Stimulated activated naive CD8-positive, alpha-beta T cell treated with anti-CD3 and anti-CD28 coated beads, Interleukin-15, Interleukin-2, amounts not matched to agents 100 ng/mL and 50 ng/mL, for 24 hours (primary cell): ENCODE results near the gene PCLO.
"Not testable (repeated sequence)": the region's sequence is repeated elsewhere in the genome, so short reads cannot be mapped to it uniquely, and the experiment has no call there.

ENCODE experiments used
- H3K27ac Mint-ChIP-seq: one replicate; pipeline ENCODE4 v1.8.0; 2021; ENCODE audit warnings: mild to moderate bottlenecking, mixed read lengths
- H3K27me3 Mint-ChIP-seq: one replicate; pipeline ENCODE4 v1.8.0; 2021; ENCODE audit warnings: mixed read lengths
- H3K36me3 Mint-ChIP-seq: one replicate; pipeline ENCODE4 v1.8.0; 2021; ENCODE audit warnings: low read depth, mixed read lengths
- H3K4me1 Mint-ChIP-seq: one replicate; pipeline ENCODE4 v1.8.0; 2021; ENCODE audit warnings: low read depth, mixed read lengths
- H3K4me3 Mint-ChIP-seq: one replicate; pipeline ENCODE4 v1.8.0; 2021; ENCODE audit warnings: mild to moderate bottlenecking, mixed read lengths
- H3K9me3 Mint-ChIP-seq: one replicate; pipeline ENCODE4 v1.8.0; 2021; ENCODE audit warnings: mixed read lengths

The PCLO gene

GRCh38 chr7:83038787-83039186, 123.9 kb downstream of the PCLO start:
- no peak overlapping the region for H3K4me3 Mint-ChIP-seq
- no peaks in the 10 kb centered on the region for H3K36me3 Mint-ChIP-seq

GRCh38 chr7:83036721-83037380, 125.8 kb downstream of the PCLO start:
- peaks cover 5% of the 10 kb centered on the region for H3K9me3 Mint-ChIP-seq
- H3K27me3 Mint-ChIP-seq: no peaks in the 10 kb centered on the region
- H3K27ac Mint-ChIP-seq: no peak overlapping the region
- no peaks in the 10 kb centered on the region for H3K4me1 Mint-ChIP-seq
- H3K4me3 Mint-ChIP-seq: no peak overlapping the region
- no peaks in the 10 kb centered on the region for H3K36me3 Mint-ChIP-seq

More at GRCh38 chr7:83038787-83039186, 123.9 kb downstream of the PCLO start:
- Mint-ChIP-seq H3K27me3 (no peaks in the 10 kb centered on the region), H3K4me1 (no peaks in the 10 kb centered on the region), H3K27ac (no peak overlapping the region), H3K9me3 (no peaks in the 10 kb centered on the region)

- Mint-ChIP-seq H3K4me3 (no peak overlapping the region), H3K27ac (no peak overlapping the region), H3K36me3 (no peaks in the 10 kb centered on the region), H3K27me3 (no peaks in the 10 kb centered on the region), H3K9me3 (peaks cover 5% of the 10 kb centered on the region), H3K4me1 (no peaks in the 10 kb centered on the region)
Observed at GRCh38 chr7:83036130-83036529, 126.6 kb downstream of the PCLO start.

GRCh38 chr7:83032195-83032594, 130.5 kb downstream of the PCLO start:
- H3K4me1 Mint-ChIP-seq: no peaks in the 10 kb centered on the region
- H3K9me3 Mint-ChIP-seq: peaks cover 5% of the 10 kb centered on the region
- H3K36me3 Mint-ChIP-seq: no peaks in the 10 kb centered on the region
- no peaks in the 10 kb centered on the region for H3K27me3 Mint-ChIP-seq
- no peak overlapping the region for H3K4me3 Mint-ChIP-seq
- H3K27ac Mint-ChIP-seq: no peak overlapping the region

GRCh38 chr7:83023817-83024665, 138.6 kb downstream of the PCLO start:
- H3K36me3 Mint-ChIP-seq, H3K4me1 Mint-ChIP-seq, H3K9me3 Mint-ChIP-seq, H3K27ac Mint-ChIP-seq, H3K4me3 Mint-ChIP-seq, H3K27me3 Mint-ChIP-seq: not testable (repeated sequence)

GRCh38 chr7:83021032-83021431, 141.7 kb downstream of the PCLO start:
- Mint-ChIP-seq H3K4me3 (no peak overlapping the region), H3K27me3 (no peaks in the 10 kb centered on the region), H3K27ac (no peak overlapping the region), H3K4me1 (no peaks in the 10 kb centered on the region), H3K36me3 (no peaks in the 10 kb centered on the region), H3K9me3 (peaks cover 8% of the 10 kb centered on the region)

DNA sequence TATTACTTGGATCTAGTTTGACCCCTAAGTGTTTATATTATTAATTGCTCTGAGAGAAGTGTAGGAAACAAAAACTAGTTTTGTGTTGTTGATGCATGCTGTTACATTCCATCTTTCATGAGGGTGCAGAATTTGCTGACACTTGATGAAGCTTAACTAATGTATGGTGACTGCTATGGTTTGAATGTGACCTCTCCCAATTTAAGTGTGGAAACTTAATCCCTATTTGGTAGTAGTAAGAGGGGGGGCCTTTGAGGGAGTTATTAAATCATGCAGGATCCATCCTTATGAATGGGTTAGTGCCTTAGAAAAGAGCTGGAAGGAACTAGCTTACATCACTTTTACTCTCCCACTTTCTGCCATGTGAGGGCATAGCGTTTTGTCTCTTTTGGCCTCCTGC, 142.5 kb downstream of the PCLO start:
- H3K4me3 Mint-ChIP-seq: no peak overlapping the region
- no peaks in the 10 kb centered on the region for H3K27me3 Mint-ChIP-seq
- H3K9me3 Mint-ChIP-seq: peaks cover 8% of the 10 kb centered on the region
- H3K27ac Mint-ChIP-seq: no peak overlapping the region
- no peaks in the 10 kb centered on the region for H3K36me3 Mint-ChIP-seq
- H3K4me1 Mint-ChIP-seq: no peaks in the 10 kb centered on the region

DNA sequence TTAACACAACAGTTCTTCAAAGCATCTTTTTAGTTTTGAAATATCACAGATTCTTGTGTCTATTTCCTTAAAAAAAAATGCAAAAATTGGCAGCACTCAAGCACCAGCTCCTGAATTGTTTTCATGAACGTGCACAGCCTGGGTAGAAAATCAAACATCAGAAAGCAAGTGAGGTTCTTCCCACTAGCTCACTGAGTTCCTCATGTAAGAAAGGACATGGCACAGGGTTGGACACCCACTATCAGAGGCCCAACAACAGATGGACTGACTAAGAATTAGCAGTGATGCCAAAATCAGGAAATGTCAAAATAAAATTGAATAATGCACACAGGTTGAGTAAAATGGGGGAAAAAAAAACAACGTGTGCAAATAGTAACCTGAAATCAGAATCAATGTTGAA, 146.8 kb downstream of the PCLO start:
- Mint-ChIP-seq H3K27me3 (no peaks in the 10 kb centered on the region), H3K4me3 (no peak overlapping the region), H3K9me3 (peaks cover 4% of the 10 kb centered on the region), H3K36me3 (no peaks in the 10 kb centered on the region), H3K27ac (no peak overlapping the region), H3K4me1 (no peaks in the 10 kb centered on the region)

DNA sequence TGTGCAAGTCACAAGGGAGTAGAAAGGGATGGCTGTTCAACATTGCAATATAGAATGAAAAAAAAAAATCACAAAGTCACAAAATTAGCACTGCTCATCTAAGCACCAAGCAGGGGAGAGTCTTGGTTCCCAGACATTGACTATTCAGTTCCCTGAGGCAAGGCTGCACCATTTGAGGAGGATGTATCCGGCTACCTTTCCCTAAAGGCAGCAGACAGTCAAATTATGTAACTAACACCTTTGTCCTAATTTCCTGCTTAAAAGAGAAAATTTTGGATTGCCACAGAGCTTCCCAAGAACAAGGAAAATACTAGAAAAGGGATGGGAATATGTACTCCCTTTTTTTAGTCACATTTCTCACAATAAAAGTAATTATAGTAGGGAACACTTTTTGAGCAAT, 148.1 kb downstream of the PCLO start:
- Mint-ChIP-seq H3K9me3 (no peaks in the 10 kb centered on the region), H3K27me3 (no peaks in the 10 kb centered on the region), H3K27ac (no peak overlapping the region), H3K4me1 (no peaks in the 10 kb centered on the region), H3K36me3 (no peaks in the 10 kb centered on the region), H3K4me3 (no peak overlapping the region)

GRCh38 chr7:83011954-83012353, 150.7 kb downstream of the PCLO start:
- Mint-ChIP-seq H3K27me3 (no peaks in the 10 kb centered on the region), H3K9me3 (no peaks in the 10 kb centered on the region), H3K4me3 (no peak overlapping the region), H3K36me3 (no peaks in the 10 kb centered on the region), H3K27ac (no peak overlapping the region), H3K4me1 (no peaks in the 10 kb centered on the region)

- Mint-ChIP-seq H3K4me3 (no peak overlapping the region), H3K9me3 (peaks cover 9% of the 10 kb centered on the region), H3K4me1 (no peaks in the 10 kb centered on the region), H3K27ac (no peak overlapping the region), H3K27me3 (no peaks in the 10 kb centered on the region), H3K36me3 (no peaks in the 10 kb centered on the region)
Observed at GRCh38 chr7:83005410-83005809, 157.3 kb downstream of the PCLO start.

DNA sequence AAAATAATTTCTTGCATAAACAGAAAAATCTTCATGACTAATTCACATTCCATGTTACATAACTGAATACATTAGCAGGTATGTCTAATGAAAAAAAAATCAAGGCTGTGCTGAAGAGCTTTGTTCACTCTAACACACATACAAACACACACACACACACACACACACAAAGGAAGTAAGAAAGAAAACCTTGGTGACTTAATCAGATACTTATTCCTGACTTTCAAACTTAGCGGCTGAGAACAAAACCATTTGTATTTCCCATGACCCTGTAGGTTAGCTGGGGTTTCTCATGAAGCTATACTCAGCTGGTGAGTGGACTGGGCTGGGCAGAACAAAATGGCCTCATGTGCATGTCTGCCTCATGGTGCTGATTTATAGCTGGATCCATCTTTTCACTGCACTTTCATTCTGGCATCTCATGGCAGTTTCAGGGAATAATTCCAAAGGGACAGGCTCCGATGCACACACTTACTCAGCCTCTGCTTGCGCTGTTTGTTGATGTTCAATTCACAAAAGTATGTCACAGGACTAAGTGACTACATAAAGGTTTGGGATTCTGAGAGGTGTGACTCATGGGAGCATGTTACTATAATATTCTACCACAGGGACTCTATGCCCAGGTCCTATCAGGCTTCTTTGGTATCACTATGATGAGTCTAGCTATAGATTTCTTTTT, 161.2 kb downstream of the PCLO start:
- no peaks in the 10 kb centered on the region for H3K36me3 Mint-ChIP-seq
- H3K27ac Mint-ChIP-seq: no peak overlapping the region
- no peaks in the 10 kb centered on the region for H3K4me1 Mint-ChIP-seq
- no peak overlapping the region for H3K4me3 Mint-ChIP-seq
- H3K9me3 Mint-ChIP-seq: peaks cover 13% of the 10 kb centered on the region
- H3K27me3 Mint-ChIP-seq: no peaks in the 10 kb centered on the region

DNA sequence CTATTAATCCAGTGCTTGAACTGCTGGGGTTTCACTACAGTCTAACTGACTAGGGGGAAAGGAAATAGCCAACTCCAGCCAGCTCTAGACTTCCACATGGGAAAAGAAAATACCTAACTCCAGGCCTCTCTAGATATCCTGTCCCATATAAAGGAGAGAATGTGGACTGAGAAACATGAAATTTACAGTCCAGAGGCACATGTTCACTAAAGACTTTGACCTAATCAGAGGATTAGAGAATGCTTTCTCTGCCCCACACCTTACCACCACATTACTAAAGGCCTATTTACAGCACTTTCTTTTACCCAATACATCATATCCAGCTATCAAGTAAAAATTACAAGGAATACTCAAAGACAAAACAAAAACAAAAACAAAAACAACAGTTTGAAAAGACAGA, 164.2 kb downstream of the PCLO start:
- H3K4me1 Mint-ChIP-seq: no peaks in the 10 kb centered on the region
- H3K27me3 Mint-ChIP-seq: no peaks in the 10 kb centered on the region
- peaks cover 10% of the 10 kb centered on the region for H3K9me3 Mint-ChIP-seq
- H3K4me3 Mint-ChIP-seq: no peak overlapping the region
- H3K27ac Mint-ChIP-seq: no peak overlapping the region
- H3K36me3 Mint-ChIP-seq: no peaks in the 10 kb centered on the region

DNA sequence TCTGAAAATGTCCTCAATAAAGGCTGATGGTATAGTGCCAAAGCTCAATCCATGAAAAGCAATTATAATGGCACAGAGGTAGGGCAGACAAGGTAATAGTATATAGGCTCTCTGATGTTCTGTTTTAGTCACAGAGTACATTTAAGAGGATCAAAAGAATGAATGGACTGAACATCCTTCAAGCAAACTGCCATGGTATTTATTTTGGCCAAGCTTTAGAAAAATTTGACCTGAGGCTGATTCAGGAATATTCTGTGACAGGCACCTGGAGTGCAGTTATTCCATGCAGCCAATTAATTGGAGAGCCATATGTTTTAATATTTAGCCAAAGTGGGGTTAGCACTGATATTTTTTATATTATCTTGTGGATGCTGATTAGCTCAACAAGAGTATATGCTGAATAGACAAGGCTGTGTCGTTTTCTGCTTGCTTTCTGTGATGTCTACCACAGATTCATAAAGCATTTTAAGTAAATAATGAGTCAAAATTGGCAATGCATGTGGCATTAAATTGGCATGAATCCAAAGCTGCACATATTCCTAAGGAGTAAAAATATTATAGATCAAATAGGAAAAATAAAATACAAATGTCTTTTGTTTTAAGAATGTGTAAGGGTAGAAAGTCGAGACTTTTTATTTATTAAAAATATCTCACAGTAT, 177.4 kb downstream of the PCLO start:
- Mint-ChIP-seq H3K27ac (no peak overlapping the region), H3K36me3 (no peaks in the 10 kb centered on the region), H3K9me3 (no peaks in the 10 kb centered on the region), H3K4me1 (no peaks in the 10 kb centered on the region), H3K27me3 (no peaks in the 10 kb centered on the region), H3K4me3 (no peak overlapping the region)
